Neural crest cell (in vitro differentiated cells): ENCODE measurements around the gene BPIFB3. TPM values are rescaled to one million over a fixed set of nuclear protein-coding genes. Genes with fewer than 3 reads are reported as not detected.

ENCODE experiments used
- DNase-seq: peaks from one replicate; pipeline ENCODE4 v3.0.0; 2021; ENCODE audit warnings: low read depth, mixed read lengths, low spot score
- H3K27ac Mint-ChIP-seq: one replicate; pipeline ENCODE4 v1.8.0; 2021; ENCODE audit warnings: mild to moderate bottlenecking, mixed read lengths; ENCODE audit not compliant: unreplicated experiment
- H3K27me3 Mint-ChIP-seq: 2 replicates; pipeline ENCODE4 v1.8.0; 2021; ENCODE audit warnings: low read depth, mild to moderate bottlenecking, mixed read lengths
- H3K36me3 Mint-ChIP-seq: 2 replicates; pipeline ENCODE4 v1.8.0; 2021; ENCODE audit warnings: low read depth, mild to moderate bottlenecking, mixed read lengths
- H3K4me1 Mint-ChIP-seq: 2 replicates; pipeline ENCODE4 v1.8.0; 2021; ENCODE audit warnings: mixed read lengths
- H3K4me3 Mint-ChIP-seq: one replicate; pipeline ENCODE4 v1.8.0; 2021; ENCODE audit warnings: mild to moderate bottlenecking, mixed read lengths
- H3K9me3 Mint-ChIP-seq: 2 replicates; pipeline ENCODE4 v1.8.0; 2021; ENCODE audit warnings: mixed read lengths
- total RNA-seq: library from RNA; stranded (reverse); gene quantifications from 2 replicates; pipeline ENCODE4 v1.2.1, GENCODE V29; 2021
- TF ChIP-seq, protein P1 (sequence below): fragments of 200-600 bp; sonication (generic); conservative IDR thresholded peaks from 2 replicates; pipeline ENCODE4 v1.5.0; 2021; ENCODE audit warnings: antibody characterized with exemption, mild to moderate bottlenecking

Gene BPIFB3
- total RNA-seq, 1 donor from 2014 or later = not detected

DNA sequence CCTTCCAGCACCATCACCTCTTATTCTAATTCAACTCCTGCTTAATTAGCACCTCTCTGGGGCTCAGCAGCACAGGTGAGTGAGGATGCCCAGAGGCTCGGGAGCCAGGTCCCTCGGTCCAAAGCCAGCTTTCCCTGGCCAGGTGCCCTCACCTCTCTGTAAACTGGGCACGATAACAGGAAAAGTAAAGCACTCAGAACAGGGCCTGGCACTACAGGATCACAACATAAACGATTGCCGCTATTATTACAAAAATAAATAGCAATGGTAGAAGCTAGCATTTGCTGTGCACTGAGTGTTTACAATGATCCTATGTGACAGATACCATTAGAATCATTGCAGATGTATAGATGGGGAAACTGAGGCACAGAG lies 43.6 kb upstream of the BPIFB3 start:
- Mint-ChIP-seq H3K4me1 (peaks cover 24% of the 10 kb centered on the region), H3K4me3 (no peak overlapping the region), H3K27ac (no peak overlapping the region), H3K27me3 (no peaks in the 10 kb centered on the region), H3K9me3 (peaks cover 3% of the 10 kb centered on the region), H3K36me3 (no peaks in the 10 kb centered on the region)
- TF ChIP-seq, protein P1, sequence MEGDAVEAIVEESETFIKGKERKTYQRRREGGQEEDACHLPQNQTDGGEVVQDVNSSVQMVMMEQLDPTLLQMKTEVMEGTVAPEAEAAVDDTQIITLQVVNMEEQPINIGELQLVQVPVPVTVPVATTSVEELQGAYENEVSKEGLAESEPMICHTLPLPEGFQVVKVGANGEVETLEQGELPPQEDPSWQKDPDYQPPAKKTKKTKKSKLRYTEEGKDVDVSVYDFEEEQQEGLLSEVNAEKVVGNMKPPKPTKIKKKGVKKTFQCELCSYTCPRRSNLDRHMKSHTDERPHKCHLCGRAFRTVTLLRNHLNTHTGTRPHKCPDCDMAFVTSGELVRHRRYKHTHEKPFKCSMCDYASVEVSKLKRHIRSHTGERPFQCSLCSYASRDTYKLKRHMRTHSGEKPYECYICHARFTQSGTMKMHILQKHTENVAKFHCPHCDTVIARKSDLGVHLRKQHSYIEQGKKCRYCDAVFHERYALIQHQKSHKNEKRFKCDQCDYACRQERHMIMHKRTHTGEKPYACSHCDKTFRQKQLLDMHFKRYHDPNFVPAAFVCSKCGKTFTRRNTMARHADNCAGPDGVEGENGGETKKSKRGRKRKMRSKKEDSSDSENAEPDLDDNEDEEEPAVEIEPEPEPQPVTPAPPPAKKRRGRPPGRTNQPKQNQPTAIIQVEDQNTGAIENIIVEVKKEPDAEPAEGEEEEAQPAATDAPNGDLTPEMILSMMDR = no peak
- no peak for DNase-seq

DNA sequence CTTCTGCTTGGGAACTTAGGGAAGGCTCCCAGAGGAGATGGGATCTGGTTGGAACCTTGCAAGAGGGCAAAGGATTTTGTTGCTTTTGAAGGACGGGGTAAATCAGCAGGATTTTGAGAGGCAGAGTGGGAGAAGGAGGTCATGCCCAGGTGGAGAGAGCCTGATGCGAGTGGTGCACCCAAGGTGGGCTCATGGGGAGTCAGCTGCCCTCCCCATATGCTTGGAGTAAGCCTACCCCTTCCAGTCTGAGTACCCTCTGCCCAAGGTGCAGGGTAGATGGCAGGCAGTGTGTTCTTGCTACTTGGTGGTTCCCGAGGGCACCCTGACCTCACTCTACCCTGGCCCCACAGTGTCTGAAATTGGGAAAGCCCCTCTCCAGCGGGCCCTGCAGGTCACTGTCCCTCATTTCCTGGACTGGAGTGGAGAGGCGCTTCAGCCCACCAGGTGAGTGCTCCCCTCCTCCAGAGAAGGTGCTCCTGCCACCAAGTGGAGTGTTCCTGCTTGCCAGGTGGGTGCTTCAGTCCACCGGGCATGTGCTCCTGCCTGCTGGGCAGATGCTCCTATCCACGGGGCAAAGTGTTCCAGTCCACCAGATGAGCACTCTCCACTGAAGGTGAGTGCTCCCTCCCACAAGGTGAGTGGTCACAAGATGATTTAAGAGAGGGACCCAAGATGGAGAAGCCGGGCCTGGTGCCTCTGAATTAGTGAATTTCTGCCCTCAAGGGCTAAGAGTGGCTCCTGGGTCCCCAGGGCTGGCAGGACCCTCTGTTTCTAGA lies 42.8 kb upstream of the BPIFB3 start:
- H3K4me1 Mint-ChIP-seq = peaks cover 24% of the 10 kb centered on the region
- no peak overlapping the region for H3K27ac Mint-ChIP-seq
- H3K36me3 Mint-ChIP-seq = no peaks in the 10 kb centered on the region
- TF ChIP-seq, protein P1 = no peak
- no peak overlapping the region for H3K4me3 Mint-ChIP-seq
- H3K27me3 Mint-ChIP-seq = peaks cover 2% of the 10 kb centered on the region
- DNase-seq = no peak
- H3K9me3 Mint-ChIP-seq = no peaks in the 10 kb centered on the region

DNA sequence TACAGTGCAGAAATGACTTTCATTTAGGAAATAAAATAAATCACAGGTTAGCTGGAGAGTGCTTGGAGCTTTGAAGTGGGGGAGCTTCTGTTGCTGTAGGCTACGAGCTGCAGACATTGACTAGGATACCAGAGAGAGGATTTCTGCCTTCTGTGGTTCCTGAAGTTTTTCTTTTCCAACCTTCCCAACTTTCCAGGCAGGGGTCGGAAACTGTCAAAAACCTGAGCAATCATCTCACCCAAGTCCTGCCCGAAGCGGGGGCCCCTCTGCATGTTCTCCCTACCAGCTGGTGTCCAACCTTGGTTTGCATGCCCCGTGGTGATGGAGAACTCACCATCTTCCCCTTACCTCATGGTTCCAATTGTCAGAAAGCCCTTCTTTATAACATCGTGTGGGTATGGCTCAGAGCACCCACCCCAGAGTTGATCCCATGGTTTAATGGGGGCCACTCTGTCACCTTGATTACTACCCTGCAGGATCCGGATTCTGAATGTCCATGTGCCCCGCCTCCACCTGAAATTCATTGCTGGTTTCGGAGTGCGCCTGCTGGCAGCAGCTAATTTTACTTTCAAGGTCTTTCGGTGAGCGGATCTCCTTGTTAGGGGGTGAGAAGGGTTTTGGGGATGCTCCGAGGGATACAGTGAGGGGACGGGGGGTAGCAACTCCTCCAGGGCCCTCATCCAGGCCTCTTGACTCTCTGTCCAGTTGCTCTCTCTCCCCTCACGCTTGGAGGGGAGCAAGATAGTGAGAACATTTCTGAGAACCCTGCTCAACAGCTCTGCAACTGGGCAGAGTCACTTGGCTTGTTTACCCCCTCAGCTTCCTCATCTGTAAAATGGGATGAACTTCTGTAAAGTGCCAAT lies 41.1 kb upstream of the BPIFB3 start:
- Mint-ChIP-seq H3K27me3 (peaks cover 2% of the 10 kb centered on the region), H3K4me1 (peaks cover 24% of the 10 kb centered on the region), H3K36me3 (no peaks in the 10 kb centered on the region), H3K9me3 (no peaks in the 10 kb centered on the region), H3K27ac (no peak overlapping the region), H3K4me3 (no peak overlapping the region)
- DNase-seq = no peak
- TF ChIP-seq, protein P1 = no peak

DNA sequence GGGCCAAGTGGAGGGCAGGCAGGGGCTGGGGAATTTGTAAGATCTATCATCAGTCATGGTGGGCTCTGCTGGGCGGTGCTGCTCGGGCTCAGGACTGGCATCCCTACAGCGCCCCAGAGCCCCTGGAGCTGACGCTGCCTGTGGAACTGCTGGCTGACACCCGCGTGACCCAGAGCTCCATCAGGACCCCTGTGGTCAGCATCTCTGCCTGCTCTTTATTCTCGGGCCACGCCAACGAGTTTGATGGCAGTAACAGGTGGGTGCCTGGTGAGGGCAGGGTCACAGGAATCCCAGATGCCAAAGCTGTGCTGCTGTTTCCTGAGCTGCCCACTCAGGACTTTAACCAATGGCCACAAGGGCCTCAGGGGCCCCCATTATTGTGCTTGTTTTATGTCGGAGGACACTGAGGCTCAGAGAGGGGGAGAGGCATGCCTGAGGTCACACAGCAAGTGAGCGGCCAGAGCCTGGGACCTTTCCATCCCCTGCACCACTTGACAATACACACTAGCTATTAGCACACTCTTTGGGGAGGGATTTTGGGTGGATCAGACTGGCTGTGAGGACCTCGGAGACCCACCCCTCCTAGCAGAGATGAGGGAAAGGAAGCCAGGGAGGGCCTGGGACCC lies 39.9 kb upstream of the BPIFB3 start:
- Mint-ChIP-seq H3K27ac (no peak overlapping the region), H3K4me1 (peaks cover 21% of the 10 kb centered on the region), H3K9me3 (no peaks in the 10 kb centered on the region), H3K4me3 (no peak overlapping the region), H3K36me3 (no peaks in the 10 kb centered on the region), H3K27me3 (peaks cover 2% of the 10 kb centered on the region)
- TF ChIP-seq, protein P1 = no peak
- no peak for DNase-seq

DNA sequence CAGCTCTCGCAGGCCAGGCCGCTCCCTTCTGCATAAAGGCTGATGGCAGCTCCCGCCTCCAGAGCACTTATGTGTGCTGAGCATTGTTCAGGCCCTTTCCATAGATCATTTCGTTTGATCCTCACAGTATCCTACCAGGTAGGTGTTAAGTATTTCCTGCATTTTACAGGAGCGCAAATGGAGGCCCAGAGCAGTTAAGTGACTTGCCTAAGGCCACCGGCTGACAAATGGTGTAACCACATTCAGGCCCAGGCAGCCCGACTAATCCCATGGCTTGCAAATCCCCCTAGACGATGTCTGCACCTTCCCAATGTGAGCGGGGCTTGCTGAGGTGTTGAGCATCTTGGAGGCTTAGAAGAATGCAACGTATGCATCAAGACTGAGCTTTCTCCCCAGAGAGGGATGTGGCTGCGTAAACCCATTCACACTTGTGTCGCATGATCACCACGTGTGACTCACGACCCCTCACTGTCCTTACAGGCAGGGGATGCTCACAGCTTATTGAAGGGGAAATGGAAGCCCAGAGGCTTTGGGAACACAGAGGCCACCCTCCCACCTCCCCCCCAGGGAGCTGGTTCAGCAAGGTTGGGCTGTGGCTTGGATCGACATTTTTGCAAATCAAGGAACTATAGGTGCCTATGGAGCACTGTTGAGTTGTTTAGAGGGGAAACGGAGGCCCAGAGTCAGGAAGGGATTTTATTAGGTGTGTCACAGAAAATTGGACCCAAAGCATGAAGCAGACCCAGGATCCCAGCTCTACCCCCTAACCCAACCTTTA lies 39.2 kb upstream of the BPIFB3 start:
- TF ChIP-seq, protein P1 = no peak
- H3K27ac Mint-ChIP-seq = no peak overlapping the region
- H3K9me3 Mint-ChIP-seq = no peaks in the 10 kb centered on the region
- peaks cover 14% of the 10 kb centered on the region for H3K4me1 Mint-ChIP-seq
- no peak for DNase-seq
- no peak overlapping the region for H3K4me3 Mint-ChIP-seq
- no peaks in the 10 kb centered on the region for H3K36me3 Mint-ChIP-seq
- H3K27me3 Mint-ChIP-seq = peaks cover 2% of the 10 kb centered on the region
